GM18508 (cell line): Measurements from ENCODE around the gene SRGN.

ENCODE experiments used
- ATAC-seq: cut with Tn5 transposase; IDR thresholded peaks from one replicate; pipeline ENCODE4 v1.9.1; 2021; ENCODE audit warnings: moderate number of reproducible peaks; ENCODE audit not compliant: insufficient read depth, unreplicated experiment

The SRGN gene

DNA sequence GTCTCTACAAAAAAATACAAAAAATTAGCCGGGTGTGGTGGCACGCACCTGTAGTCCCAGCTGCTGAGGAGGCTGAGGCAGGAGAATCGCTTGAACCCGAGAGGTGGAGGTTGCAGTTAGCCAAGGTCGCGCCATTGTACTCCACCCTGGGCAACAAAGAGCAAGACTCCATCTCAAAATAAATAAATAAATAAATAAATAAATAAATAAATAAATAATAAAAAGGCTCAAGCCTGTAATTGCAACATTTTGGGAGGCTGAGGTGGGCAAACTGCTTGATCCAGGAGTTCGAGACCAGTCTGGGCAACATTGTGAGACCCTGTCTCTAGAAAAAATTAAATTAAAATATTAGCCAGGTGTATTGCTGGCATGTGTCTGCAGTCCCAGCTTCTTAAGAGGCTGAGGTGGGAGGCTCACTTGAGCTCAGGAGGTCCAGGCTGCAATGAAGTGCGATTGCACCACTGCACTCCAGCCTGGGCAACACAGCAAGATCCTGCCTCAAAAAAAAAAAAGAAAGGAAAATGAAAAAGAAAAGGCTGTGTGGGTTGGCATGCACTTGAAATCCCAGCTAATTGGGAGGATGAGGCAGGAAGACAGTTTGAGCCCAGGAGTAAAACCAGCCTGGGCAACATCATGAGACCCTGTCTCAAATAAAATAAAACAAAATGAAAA is 27.6 kb upstream of the SRGN start:
- ATAC-seq, result no peak

DNA sequence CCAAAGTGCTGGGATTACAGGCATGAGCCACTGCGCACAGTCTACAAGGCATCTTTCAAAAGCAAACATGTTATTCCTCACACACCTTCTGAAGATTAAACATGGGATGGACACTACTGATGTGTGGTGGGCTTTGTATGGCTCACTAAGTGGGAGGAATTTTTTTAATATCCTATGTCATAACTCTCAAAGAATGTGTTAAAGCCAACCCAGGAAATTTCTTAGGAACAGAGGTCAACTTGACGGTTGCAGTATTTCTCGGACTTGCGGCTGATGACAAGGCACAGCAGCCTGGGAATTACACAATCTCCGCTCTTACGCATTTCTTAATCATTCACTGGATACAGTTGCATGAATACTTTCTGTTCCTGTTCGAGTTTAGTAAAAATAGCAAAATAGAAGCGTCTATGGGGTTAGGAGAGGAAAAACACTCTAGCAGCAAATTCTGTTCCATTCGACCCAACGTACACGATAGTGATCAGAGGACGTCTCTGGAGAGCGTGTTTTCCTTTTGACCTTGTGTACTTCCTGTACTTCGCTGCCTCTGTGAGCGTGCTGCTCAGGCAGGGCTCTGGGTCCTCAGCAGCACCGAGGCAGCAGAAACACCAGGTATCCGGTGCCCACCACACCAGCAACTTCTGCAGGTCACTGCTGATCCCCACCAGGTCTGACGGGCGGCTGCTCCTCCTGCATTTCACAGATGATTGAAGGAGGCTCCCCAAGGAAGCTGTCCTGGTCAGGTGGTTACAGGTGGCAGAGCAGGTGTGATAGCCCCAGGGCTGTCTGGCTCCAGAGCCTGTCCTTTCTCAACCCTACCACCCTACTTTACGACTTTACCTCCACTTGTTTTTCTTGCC is 26.4 kb upstream of the SRGN start:
- ATAC-seq, result peak; percentile 49

DNA sequence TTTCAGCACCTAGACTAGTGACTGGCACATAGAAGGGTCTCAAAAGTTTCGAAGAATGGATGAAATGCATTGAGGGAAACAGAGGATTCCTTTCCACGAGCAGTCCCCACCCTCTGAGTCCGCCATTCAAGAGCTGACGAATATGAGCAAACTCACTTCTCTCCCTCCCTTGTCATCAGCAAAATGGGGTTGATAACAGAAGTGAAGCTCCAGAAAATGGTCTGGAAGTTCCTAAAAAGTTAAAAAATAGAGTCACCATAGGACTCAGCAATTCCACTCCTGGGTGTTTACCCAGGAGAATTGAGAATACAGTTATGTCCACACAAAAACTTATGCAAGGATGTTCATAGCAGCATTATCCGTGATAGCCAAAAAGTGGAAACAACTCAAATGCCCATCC is 25.0 kb upstream of the SRGN start:
- ATAC-seq, result no peak

DNA sequence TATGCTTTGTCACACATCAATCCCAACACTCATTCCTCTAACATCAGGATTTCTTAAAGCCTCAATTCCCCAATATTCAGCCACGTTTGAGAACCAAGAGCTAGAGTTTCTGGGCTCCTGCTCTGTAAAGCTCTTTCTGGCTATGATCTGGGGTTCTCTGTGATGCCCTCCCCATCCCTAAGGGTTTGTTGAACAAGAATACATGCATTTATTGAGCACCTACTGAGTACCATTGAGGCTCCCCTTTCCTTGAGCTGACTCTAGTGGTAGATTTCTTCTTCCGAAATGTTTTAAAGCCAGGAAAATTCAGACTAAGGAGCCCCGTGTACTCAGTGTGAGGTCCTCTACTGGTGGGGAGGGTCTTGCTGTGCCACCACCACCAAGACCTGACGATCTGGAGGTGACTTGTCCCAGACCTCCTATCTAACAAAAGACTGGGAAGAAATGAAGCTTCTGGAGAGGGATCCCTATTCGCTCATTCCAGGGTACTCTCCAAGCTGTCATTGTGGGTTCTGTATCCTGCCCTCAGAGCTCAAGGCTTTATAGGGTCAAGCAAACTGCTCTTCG is 23.1 kb upstream of the SRGN start:
- no peak for ATAC-seq

DNA sequence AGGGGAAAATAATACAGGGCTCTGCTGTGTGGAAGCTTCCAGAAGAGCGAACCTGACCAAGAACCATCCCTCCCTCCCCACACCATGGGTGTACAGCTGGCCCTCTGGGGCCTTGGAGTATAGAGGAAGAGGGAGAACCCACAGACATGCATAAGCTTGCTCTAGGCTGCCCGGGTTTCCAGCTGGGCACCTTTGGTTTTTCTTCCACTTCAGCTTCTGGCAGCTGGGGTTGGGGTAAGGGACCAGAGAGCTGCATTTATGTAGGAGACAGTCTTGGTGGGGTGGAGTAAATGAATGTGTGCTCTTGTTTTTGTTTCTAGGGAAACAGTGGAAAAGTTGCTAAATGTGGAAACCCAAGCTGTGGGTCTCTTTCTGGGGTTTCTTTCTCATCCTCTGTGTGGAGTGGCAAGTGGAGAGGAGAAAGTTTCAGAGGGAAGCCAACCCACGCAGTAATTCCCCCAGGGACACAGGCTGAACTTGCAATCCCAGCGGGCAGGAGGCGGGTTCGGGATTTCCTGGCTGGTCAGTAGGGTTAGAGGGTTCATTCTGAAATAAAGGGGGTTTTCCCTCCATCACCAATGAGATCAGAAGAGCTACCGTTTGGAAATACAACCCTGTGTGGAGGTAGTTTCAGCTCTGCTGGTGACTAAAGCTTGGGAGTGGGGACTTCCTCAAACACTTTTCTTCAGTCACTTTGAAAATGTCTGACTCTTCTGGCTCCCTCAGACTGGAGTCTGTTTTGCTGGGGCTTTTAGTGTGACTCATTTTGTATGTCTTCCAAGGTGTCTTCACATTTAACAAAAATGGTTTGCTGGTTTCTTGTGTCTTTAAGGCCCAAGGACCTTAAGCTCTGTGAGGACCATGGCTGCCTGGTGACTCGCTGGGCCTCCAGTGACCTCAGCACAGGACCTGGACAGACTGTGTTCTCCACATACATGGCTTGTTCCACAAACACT is 22.2 kb upstream of the SRGN start:
- peak; percentile 42 for ATAC-seq

DNA sequence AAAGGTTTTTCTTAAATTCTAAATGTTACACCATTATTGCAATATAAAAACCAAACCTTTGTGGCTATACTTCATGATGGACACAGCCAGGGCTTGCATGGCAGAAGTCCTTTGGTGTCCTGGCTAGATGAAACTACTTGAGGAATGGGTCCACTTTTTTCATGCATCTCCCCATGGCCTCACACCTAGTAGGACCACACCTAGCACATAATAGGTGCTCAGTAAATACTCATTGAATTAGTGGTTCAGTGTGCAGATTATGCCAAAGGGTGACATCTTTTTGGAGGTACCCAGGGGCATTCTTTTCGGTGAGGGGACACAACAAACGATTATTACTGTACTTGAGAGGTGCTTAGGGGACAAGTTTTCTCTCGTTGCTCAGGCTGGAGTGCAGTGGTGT is 20.7 kb upstream of the SRGN start:
- no peak for ATAC-seq

DNA sequence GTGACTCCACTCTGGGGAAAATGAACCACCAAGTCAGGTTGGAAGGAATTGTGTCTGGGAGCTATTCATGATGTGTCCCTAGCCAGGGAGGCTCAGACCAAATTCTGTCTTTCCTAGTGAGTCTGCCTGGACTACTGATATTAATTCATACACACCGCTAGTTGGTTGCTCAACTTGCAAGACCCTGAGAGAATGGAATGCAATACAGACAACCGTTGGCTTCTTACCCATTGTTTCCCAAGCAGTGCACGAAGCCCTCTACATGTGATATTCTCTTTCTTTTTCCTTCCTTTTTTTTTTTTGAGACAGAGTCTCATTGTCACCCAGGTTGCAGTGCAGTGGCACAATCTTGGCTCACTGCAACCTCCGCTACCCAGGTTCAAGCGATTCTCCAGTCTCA is 19.4 kb upstream of the SRGN start:
- ATAC-seq, result no peak

DNA sequence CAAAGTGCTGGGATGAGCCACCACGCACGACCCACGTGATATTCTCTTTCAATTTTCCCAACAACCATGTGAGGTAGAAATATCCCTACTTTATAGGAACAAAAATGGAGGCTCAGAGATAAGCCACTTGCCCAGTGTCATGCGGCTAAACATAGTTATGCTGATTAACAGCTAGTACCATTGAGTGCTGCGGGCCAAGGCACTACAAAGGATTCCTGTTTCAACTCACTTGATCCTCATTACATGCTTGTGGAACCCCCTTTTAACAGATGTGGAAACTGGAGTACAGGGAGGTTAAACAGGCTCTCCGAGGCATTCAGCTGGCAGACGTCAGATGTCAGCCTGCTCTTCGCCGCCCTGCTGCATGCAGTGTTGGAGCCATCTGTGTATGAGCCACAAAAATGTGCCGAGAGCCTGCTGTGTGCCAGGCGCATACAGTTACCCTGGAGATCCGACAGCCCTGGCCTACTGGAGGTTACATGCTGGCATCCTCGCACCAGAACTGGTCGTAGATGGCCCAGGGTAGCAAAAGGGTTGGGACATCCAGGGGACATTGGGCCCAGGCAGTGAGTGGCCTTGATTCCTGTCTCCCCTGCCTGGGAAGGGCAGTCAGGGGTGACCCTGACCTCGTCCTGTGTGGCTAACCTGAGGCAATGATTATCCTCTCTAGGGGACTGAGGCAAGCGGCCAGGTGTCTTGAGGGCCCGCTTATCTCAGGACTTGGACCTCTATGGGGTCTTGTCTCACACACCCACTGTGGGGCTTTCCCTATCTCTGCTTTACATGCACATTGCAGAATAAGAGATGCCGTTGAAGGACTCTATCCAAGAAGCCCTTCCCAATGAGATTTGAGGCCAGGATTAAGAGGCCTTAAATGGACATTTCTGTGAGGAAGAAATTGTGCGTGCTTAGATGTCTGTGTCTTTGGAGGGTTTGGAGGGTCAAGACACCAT is 18.5 kb upstream of the SRGN start:
- no peak for ATAC-seq

DNA sequence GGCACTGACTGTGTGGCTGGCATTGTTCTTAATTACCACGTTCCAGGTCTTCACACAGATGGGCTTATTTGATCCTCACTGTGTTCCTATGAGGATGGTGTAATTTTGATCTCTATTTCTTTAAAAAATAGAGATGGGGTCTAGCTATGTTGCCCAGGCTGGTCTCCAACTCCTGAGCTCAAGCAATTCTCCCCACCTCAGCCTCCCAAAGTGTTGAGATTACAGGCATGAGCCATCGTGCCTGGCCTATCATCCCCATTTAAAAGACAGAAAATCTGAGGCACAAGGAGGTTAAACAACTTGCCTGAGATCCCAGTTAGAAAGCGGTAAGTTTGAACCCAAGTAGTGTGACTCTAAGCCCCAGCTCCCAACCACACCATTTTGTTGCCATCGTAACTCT is 17.0 kb upstream of the SRGN start:
- no peak for ATAC-seq

DNA sequence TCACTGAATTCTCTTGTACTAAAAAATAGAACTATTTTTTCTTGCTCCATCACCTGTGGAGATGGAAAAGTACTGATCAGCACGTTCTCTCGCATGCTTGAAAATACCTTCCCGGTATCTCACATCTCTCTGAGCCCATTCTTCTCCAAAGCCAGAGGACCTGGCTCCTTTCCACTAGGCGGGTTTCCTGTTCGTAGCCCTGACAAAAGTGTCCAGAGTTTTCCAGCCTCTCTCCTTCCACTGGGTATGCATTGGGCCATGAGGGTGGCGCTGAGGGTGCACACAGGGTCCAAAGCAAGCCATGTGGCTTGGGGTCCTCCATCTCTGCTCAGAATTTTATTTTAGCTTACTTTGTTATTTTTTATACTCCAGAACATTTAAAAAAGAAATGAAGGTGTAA is 16.3 kb upstream of the SRGN start:
- no peak for ATAC-seq

DNA sequence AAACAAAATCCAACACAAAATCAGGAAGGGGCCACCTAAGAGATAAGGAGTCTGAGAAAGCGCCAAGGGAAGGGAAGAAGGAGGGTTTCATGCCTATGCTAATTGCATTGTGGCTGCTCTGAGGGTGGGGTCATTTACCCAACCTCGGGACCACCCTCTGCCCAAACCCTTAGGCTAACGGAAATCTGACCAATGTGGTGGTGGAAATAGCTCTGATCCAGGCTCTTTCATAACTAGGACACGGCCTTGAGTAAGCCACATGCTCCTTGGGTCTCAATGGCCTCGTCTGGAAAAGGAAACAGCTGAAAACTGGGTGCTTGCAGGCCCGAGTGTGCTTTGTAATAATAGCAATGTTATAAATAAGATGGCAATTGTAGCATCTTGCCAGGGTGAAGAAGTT is 14.9 kb upstream of the SRGN start:
- no peak for ATAC-seq

DNA sequence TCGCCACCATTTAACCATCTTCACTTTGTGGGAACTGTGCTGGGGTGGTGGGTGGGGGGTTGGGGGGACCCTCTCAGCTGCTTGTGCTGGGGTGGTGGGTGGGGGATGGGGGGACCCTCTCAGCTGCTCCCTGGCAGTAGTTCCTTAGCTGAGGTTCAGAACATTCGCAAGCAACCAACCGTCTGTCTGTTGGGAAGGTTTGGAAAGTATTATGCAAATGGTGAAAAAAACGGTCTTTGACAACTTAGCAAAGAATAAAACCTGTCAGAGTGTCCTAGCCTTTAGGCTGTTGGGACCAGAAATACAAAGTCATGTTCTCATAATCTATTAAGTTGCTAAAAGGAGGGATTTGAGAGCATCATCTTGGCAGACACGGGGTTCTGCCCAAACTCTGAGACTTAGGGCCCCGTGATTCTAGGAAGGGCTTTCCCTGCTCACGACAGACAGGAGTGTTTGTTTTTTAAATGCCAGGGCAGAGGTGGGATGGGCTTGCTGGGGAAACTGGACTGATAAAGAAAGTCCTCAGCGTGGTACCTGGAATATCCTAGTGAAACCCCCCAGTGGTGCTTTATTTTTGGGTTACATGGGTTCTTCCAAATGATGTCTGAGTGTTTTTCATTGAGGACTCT is 14.1 kb upstream of the SRGN start:
- no peak for ATAC-seq

DNA sequence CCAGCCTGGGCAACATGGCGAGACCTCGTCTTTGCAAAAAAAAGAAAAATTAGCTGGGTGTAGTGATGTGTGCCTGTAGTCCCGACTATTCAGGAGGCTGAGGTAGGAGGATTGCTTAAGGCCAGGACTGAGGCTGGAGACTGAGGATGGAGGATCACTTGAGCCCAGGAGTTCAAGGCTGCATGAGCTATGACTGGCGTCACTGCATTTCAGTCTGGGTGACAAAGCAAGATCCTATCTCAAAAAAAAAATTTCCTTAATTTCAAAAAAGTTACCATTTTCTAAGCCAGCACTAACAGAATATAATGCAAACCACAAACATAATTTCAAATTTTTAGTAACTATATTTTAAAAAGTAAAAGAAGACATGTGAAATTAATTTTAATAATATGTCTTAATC is 13.4 kb upstream of the SRGN start:
- no peak for ATAC-seq

DNA sequence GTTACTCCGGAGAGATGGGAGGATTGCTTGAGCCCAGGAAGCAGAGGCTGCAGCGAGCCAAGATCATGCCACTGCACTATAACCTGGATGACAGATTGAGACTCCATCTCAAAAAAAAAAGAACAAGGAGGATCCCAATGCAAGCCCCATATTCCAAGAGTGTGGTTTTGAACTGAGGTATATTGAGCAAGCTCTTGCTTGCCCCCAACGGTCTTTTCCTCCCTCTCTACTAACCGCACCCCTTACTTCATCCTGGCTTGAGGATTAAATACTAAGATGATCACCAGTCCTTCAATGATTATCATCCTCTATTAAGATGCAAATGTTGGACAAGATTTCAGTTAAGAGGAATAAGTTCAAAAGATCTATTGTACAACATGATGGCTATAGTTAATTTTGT is 12.5 kb upstream of the SRGN start:
- no peak for ATAC-seq

DNA sequence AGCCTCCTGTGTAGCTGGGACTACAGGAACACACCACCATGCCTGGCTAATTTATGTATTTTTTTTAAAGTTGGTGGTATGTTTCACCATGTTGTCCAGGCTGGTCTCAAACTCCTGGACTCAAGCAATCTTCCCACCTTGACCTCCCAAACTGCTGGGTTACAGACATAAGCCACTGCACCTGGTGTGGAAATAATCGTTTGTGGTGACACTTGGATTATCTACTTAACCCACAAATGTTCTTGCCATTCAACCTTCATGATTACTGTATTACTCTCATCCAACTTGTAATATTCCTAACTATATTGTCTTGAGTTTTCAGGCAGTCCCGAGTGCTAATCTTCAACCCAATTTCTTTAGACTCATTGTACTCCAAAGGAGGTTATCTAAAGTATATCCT is 9.6 kb upstream of the SRGN start:
- ATAC-seq, result no peak

DNA sequence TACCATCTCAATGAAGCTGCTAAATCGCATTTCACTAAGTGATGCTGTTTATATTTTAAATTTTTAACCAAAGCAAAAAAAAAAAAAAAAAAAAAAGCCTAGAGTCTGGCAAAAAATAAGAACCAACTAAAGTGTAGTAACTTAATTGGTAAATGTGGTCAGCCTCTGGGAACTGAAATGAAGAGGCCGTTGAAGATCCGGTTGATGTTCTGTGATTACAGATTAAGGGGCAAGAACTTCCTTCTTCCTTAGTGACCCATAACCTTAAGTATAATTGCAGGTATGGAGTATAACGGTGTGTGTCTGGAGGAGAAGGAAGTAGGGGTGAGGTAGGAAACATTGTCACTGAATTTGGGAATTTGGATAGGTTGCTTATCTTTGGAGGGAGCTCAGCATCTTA is 7.7 kb upstream of the SRGN start:
- ATAC-seq, result no peak

DNA sequence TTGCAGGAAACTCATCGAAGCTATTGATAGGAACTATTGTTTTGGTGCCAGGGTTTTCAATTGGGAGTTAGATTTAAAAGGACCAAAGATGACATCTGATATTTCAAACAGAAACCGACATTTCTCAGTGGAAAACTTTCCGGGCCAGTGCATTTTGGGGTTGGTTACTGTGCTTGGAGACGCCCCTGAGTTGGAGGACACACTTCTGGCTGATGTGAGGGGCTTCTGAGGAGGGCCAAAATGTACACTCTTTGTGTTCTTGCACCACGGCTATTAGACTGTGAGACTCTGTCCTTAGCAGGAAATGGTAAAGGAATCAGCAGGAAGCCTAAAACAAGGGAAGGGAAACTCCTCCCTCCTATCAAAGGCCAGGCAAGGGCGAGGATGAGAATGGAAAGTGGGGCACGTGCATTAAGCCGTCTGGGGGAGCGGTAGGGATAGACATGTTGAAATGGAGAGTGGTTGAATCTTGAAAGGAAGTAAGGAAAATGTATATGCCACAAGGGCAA is 1.8 kb upstream of the SRGN start:
- no peak for ATAC-seq

DNA sequence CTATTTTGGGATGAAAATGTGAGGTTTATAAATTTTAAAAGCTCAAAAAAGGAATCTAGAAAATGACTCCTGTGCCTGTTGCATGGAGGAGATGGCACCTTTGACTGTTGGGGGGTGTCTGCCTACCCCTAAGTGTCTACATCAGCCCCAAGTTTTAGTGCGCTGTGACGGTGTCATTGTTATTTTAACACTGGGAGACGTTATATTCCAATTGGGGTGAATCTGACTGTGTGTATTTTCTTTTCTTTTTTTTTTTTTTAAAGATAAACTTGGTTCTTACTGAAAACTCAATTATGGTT is 517 bp downstream of the SRGN start:
- no peak for ATAC-seq
